IMR-90 (cell line): Measurements from ENCODE around the gene NLE1.

Source experiments
- BHLHE40 ChIP-seq: fragments of 150-350 bp; IDR thresholded peaks from 2 replicates; pipeline ENCODE4 v1.6.1; 2016; ENCODE audit warnings: mild to moderate bottlenecking, low read depth, low read length
- CEBPB ChIP-seq: IDR thresholded peaks from 2 replicates; pipeline ENCODE4 v1.6.1; 2012; ENCODE audit warnings: low read depth, low read length, improper control_type of control experiment
- CTCF ChIP-seq: conservative IDR thresholded peaks from 2 replicates; pipeline ENCODE4 v1.5.1; 2012; ENCODE audit warnings: mild to moderate bottlenecking, low read depth, low read length, improper control_type of control experiment
- ELK1 ChIP-seq: fragments of 150-350 bp; IDR thresholded peaks from 2 replicates; pipeline ENCODE4 v1.6.1; 2016; ENCODE audit warnings: low read depth, mild to moderate bottlenecking, low read length, moderate library complexity, borderline replicate concordance
- FOS ChIP-seq: fragments of 150-350 bp; IDR thresholded peaks from 2 replicates; pipeline ENCODE4 v1.6.1; 2016; ENCODE audit warnings: low read depth, low read length
- MAFK ChIP-seq: IDR thresholded peaks from 2 replicates; pipeline ENCODE4 v1.6.1; 2012; ENCODE audit warnings: low read depth, low read length, improper control_type of control experiment
- MAZ ChIP-seq: IDR thresholded peaks from 2 replicates; pipeline ENCODE4 v1.6.1; 2012; ENCODE audit warnings: low read depth, mild to moderate bottlenecking, low read length, improper control_type of control experiment, moderate library complexity, borderline replicate concordance
- MXI1 ChIP-seq: IDR thresholded peaks from 2 replicates; pipeline ENCODE4 v1.6.1; 2012; ENCODE audit warnings: low read depth, mild to moderate bottlenecking, low read length, moderate library complexity, borderline replicate concordance
- POLR2A ChIP-seq: IDR thresholded peaks from 2 replicates; pipeline ENCODE4 v1.6.1; 2012; ENCODE audit warnings: mild to moderate bottlenecking, low read depth, low read length
- RAD21 ChIP-seq: IDR thresholded peaks from 2 replicates; pipeline ENCODE4 v1.6.1; 2012; ENCODE audit warnings: low read length, improper control_type of control experiment
- RCOR1 ChIP-seq: IDR thresholded peaks from 2 replicates; pipeline ENCODE4 v1.6.1; 2012; ENCODE audit warnings: mild to moderate bottlenecking, low read length, improper control_type of control experiment; ENCODE audit not compliant: insufficient replicate concordance
- RFX5 ChIP-seq: IDR thresholded peaks from 2 replicates; pipeline ENCODE4 v1.8.0; 2012; ENCODE audit warnings: low read depth, mild to moderate bottlenecking, low read length, moderate library complexity
- SMC3 ChIP-seq: fragments of 150-350 bp; IDR thresholded peaks from 2 replicates; pipeline ENCODE4 v1.6.1; 2016; ENCODE audit warnings: low read depth, mild to moderate bottlenecking, antibody characterized with exemption, low read length, moderate library complexity
- USF2 ChIP-seq: fragments of 150-350 bp; IDR thresholded peaks from 2 replicates; pipeline ENCODE4 v1.6.1; 2017; ENCODE audit warnings: mild to moderate bottlenecking, antibody characterized with exemption, low read length, low read depth

GRCh38 chr17:35121315-35121714 is 20.8 kb downstream of the NLE1 start, which contains the start of gene FNDC8:
- TF ChIP-seq RFX5 (no peak), CTCF (no peak), POLR2A (no peak), CEBPB (no peak), RAD21 (no peak), BHLHE40 (no peak), USF2 (no peak), MAZ (no peak), ELK1 (no peak), MAFK (no peak), SMC3 (no peak), MXI1 (no peak), RCOR1 (no peak), FOS (no peak)
